ENCODE measurements around the gene ZNF444.

DNA sequence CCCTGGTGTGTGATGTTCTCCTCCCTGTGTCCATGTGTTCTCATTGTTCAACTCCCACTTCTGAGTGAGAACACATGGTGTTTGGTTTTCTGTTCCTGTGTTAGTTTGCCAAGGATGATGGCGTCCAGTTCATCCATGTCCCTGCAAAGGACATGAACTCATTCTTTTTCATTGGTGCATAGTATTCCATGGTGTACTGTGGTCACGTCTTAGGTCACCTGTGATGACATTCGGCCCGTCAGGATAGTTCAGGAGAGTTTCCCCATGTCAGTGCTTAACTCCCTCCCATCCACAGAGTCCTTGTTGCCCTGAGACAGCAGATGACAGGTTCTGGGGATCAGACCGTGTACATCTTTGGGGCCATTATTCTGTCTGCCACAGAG, 8.6 kb downstream of the ZNF444 start:
- TF ChIP-seq POLR2A (IDR thresholded peaks at IDR 0.05): no peak
- TF ChIP-seq, protein P1, sequence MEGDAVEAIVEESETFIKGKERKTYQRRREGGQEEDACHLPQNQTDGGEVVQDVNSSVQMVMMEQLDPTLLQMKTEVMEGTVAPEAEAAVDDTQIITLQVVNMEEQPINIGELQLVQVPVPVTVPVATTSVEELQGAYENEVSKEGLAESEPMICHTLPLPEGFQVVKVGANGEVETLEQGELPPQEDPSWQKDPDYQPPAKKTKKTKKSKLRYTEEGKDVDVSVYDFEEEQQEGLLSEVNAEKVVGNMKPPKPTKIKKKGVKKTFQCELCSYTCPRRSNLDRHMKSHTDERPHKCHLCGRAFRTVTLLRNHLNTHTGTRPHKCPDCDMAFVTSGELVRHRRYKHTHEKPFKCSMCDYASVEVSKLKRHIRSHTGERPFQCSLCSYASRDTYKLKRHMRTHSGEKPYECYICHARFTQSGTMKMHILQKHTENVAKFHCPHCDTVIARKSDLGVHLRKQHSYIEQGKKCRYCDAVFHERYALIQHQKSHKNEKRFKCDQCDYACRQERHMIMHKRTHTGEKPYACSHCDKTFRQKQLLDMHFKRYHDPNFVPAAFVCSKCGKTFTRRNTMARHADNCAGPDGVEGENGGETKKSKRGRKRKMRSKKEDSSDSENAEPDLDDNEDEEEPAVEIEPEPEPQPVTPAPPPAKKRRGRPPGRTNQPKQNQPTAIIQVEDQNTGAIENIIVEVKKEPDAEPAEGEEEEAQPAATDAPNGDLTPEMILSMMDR (IDR thresholded peaks at IDR 0.05): no peak
